AML-193 (cell line): ENCODE data around the gene SLC44A3.
"Not testable (repeated sequence)": the region's sequence is repeated elsewhere in the genome, so short reads cannot be mapped to it uniquely, and the experiment has no call there.

Experiments
- DNase-seq, 2 experiments: peaks; one replicate each; lab custom pipeline; 2025; lab: John Stamatoyannopoulos, UW

Gene SLC44A3

DNA sequence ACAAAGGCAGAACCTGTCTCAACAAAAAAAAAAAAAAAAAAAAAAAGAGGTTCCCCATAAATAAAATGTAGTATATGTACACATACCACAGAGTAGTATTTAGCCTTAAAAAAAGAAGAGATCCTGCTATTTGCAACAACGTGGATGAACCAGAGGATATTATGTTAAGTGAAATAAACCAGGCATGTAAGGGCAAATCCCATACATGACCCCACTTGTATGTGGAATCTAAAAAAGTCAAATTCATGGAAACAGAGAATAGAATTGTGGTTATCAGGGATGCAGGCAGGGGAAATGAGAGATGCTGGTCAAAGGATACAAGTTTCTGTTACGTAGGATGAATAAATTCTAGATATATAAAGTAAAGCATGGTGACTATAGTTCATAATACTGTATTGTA, 16.7 kb downstream of the SLC44A3 start:
- DNase-seq = no peak

- not testable (repeated sequence) for DNase-seq
Measured at GRCh38 chr1:94840381-94840780, 20.2 kb downstream of the SLC44A3 start.

DNA sequence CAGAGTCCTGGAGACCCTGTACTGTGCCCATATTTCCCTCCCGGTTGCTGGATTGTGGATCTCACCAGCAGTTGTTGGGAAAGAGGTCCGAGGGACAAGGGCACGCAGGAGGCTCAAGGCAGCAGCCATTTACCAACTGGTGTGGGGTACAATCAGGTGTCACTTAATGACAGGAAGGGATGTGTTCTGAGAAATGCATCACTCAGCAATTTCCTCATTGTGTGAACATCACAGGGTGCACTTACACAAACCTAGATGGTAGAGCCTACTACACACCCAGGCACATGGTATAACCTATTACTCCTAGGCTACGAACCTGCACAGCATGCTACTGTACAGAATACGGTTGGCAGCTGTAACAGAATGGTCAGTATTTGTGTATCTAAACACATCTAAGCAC, 20.7 kb downstream of the SLC44A3 start:
- no peak for DNase-seq

DNA sequence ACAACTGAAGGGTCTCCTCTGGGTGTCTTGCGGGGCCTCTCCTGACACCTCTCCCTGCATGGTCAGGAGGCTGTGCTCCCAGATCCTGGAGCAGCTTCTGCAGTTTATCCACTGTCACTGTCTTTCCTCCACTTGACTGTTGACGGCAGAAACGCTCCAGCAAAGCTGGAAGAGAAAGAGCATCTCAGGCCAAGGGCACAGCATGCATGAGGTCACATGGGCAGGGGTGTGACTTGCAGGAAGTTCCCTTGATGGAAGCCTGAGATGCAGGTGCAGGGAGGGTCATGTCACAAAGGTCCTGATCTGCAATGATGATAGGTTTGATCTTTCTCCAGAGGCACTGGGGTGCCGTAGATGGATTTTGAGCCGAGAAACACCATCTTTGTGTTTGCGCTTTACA, 23.3 kb downstream of the SLC44A3 start:
- DNase-seq = no peak

- no peak for DNase-seq
Measured at GRCh38 chr1:94843846-94844245, 23.7 kb downstream of the SLC44A3 start.

DNA sequence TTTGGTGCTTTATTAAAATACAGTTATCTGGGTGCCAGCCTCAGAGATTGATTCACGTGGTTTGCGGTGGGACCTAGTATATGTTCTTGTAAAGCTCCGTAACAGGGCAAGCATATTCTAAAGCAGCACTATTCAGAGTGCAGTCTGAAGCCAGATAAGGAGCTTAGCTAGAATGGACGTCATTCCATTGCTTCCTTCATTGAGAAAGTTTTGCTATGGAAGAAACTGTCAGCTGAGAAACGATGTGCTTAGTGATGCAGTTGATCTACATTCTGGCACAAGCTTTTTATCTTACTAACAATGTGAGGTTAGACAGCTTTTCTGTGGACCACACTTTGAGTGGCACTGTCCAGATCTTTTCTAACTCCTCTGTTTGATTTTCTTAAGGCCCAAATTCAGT, 26.2 kb downstream of the SLC44A3 start:
- no peak for DNase-seq

DNA sequence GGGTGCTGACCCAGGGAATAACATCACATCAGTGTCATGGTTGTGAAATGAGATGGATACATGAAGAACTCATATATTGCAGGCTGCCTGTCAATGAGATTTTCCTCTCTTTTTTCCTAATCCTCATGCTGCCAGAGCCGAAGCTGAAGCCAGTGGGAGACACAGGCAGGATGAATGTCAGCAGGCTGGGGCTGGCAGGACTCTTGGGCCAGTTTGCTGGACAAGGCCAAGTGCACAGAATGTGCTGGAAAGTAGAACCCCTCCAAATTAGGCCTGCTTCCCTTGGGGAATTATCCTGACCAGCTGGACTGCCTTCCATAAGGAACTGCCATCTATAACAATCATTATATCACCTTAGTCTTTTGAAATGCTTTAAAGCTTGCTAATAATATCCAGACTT, 31.4 kb downstream of the SLC44A3 start:
- no peak for DNase-seq

DNA sequence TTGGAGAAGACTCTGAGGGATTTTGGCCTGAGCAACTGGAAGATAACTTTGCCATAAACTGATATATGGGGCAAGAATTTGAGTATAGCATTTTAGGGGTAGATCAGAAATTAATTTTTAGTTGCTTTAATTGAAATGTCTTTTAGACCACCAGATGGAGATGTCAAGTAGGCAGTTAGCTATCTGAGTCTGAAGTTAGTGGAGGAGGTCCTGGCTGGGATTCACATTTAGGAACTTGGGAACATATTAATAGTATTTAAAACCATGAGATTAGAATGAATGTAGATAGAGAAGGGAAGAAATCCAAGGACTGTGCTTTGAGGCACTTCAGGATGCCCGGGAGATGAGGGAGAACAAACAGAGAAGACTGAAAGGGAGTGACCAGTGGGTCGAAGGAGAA, 32.6 kb downstream of the SLC44A3 start:
- no peak for DNase-seq

- DNase-seq = peak; percentile 80 to 82
Measured at GRCh38 chr1:94854458-94855306, 34.5 kb downstream of the SLC44A3 start.

DNA sequence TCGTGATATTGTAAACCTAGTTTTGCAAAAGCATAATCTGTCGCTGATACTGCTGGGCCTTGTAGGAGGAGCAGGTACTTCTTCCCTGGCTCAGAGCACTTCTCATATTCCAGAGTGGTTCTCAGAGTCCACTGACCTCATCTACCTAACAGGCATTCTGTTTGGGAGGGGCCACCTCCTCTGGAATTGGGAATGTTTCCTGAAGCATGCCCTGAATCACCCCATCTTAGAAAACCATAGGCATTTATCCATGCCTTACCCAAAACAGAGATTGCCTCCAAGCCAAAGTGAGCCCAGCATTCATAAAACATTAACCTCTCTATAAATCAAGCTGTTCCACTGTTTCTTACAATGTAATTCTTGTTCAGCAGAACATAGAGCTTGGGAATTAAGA, 35.1 kb downstream of the SLC44A3 start:
- DNase-seq = no peak

DNA sequence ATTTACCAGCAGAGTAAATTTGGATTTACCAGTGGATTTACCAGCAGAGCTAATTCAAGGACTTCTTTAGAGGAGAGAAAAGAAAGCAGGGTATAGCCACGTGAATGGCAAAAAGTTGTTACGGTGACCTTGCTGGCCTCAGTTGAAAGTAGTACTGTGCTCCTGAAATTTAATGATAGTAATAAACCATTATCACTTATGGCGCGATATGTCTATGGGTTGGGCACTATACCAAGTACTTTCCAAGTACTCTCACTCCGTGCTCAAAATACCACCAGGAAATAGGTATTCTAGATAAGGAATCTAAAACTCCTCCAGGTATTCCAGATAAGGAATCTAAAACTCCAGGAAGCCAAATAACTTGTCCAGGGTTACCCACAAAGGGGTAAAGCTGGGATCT, 35.8 kb downstream of the SLC44A3 start:
- no peak for DNase-seq

DNA sequence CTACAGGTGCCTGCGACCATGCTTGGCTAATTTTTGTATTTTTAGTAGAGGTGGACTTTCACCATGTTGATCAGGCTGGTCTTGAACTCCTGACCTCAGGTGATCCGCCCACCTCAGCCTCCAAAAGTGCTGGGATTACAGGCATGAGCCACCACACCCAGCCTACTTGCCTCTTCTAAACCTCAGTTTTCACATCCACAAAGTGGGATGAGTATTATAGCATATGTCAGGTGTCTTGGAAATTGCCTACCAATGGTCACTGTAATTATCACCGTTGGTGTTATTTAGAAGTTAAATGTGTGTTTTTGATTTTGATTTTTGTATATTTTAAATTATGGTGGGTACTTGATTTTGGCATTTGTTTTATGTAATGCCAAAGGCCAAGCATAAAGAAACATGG, 36.7 kb downstream of the SLC44A3 start:
- DNase-seq = no peak

- DNase-seq = no peak
Measured at GRCh38 chr1:94858276-94858675, 38.1 kb downstream of the SLC44A3 start.

GRCh38 chr1:94859174-94859573, 39.0 kb downstream of the SLC44A3 start:
- no peak for DNase-seq

DNA sequence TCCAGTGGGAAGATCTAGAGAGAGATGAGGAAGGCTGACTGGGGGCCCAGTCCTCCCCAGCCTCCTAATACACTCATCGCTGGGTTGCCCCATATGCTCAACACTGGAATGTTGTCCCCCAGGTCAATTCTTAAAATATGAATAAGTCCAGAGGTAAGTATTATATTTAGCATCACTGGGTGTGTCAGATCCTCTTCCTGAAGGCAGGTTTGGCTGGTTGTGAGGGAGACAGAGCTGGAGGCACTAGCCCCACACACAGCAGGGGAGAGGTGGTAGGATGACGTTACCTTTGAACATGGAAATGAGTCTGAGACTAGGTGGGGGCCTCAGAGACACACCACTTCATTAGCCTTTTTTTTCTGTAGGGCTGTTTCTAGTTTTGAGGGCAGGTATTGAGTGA, 42.6 kb downstream of the SLC44A3 start:
- DNase-seq = no peak

DNA sequence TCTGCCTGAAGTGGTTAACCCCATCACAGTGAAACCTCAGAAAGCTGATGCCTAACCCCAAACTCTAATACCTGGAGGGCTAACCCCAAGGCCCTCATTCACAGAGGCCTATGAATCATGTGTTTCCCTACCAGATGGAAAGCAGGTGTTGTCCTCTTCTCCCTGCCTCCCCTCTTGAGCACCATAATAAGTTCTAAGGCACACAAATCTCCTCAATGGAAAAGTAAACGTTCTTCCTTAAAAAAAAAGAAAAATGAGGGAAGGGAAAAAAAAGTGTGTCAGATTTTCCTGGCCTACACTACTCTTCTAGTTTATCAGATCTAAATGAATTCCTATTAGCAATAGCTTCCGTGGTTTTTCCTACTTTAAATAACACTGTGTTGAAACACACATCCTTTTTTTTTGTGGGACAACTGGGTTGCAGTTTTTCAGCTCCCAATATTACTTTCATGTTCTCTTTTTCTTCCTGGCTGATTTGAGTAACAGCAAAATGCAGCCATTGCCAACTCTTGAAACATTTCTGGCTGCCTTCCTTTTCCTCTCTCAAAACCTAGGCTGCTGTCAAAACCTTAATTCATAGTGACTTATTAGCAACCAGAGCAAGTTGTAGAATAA, 43.2 kb downstream of the SLC44A3 start:
- no peak for DNase-seq

- DNase-seq = no peak
Measured at GRCh38 chr1:94863919-94864318, 43.8 kb downstream of the SLC44A3 start.

DNA sequence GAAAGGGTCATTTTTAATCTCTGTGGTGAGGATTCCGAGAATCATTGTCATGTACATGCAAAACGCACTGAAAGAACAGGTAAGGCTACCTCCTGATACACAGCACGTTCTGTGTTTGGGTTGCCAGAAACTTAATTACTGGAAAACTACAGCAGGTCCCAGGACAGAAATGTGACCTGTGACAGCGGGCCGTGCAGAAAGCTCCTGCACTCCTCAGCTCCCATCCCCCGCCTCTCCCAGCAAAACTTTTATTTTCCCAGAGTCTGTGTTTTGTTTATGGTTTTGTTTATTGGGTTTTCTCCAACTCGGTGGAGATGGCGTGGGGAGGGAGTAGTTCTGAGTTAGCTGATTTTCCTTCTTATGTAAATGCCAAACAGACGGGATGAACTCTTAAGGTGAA, 44.7 kb downstream of the SLC44A3 start:
- no peak for DNase-seq

DNA sequence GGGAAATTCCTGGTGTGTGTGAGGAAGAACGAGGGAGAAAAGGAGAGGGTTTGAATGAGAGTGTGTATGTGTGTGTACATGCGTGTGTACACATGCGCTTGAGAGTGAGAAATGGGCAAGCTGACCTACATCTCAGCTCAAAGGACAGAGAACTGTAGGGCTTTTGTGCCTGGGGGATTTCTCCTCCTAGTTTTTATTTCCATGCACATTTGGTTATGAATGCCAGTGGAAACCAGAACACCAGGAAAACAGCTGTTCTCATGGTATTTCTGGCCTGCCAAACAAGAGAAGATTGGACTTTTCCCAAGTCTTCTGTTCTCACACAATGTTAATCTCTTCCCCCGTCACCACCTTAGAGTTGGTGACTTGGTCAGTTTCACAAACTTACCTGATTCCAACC, 45.2 kb downstream of the SLC44A3 start:
- DNase-seq = no peak

- no peak for DNase-seq
Measured at GRCh38 chr1:94866164-94866807, 46.1 kb downstream of the SLC44A3 start.

DNA sequence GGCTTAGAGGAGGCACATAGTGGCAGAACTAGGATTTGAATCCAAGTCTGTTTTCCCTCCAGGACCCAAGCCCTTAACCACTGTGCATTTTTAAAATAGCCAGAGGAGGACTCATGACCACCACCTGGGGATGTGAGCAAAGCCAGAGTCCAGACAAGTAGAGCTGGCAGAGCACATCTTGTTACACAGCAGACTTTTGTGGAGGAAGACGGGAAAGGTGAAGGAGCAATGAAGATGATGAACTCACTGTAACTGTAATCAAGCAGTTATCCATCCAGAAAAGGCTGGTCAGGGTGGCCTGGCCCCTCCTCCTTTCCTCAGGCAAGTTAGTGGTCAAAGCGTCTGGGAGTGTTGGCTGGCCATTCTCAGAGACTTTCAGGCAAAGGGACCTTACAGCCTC, 50.9 kb downstream of the SLC44A3 start:
- DNase-seq = no peak

DNA sequence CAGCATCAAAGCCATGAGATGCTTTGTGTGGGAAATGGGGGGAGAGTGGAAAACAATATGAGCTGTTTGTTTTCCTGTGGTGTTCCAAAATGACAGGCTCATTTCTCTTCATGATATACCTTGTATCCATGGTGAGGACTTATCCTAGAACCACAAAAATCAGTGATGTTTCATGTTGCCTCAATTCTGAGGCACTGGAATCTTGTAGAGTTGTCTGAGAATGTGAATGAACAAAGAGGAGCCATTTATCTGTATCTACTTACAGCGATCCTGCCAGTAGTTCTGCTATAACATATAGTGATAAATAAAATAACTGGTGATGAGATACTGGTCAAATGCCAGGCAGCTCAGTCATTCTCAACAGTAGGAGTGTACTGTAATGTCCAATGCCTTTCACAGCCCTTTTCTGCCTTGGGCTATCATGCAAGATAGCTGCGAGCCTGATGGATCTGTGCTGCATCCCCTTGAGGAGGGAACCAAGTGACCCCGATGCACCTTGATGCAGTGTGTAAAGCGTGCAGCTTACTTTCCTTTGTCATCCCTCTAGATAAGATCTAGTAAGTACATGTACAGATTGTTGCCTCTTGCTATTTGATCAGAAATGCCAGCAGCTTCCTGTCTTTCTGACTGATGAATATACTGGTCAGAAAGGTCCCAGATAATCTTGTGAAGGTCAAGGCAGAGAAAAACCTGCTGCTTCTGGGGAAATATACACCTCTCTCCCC, 52.8 kb downstream of the SLC44A3 start:
- no peak for DNase-seq
